Activated T-helper 2 cell treated with anti-CD3 and anti-CD28 coated beads, Interferon-gamma antibody, Interleukin-2, Interleukin-4, amounts not matched to agents 10 μg/mL and 5 μg/mL and 100 μg/mL, durations not matched to agents 14 hours and 24 hours and 36 hours (primary cell): ENCODE results near the gene ZNF580. TPM values are rescaled to one million over a fixed set of nuclear protein-coding genes. Genes with fewer than 3 reads are reported as not detected.

Experiments
- DNase-seq: peaks from one replicate; pipeline ENCODE4 v3.0.0; 2021; ENCODE audit warnings: low spot score
- H3K27ac Mint-ChIP-seq: one replicate; pipeline ENCODE4 v1.8.0; 2021; ENCODE audit warnings: mixed read lengths
- H3K27me3 Mint-ChIP-seq: one replicate; pipeline ENCODE4 v1.8.0; 2021; ENCODE audit warnings: low read depth, mixed read lengths
- H3K36me3 Mint-ChIP-seq: one replicate; pipeline ENCODE4 v1.8.0; 2021; ENCODE audit warnings: low read depth, mixed read lengths
- H3K4me1 Mint-ChIP-seq: one replicate; pipeline ENCODE4 v1.8.0; 2021; ENCODE audit warnings: low read depth, mixed read lengths
- H3K4me3 Mint-ChIP-seq: one replicate; pipeline ENCODE4 v1.8.0; 2021; ENCODE audit warnings: low read depth, mild to moderate bottlenecking, moderate library complexity, mixed read lengths
- H3K9me3 Mint-ChIP-seq: one replicate; pipeline ENCODE4 v1.8.0; 2021; ENCODE audit warnings: mixed read lengths
- intact Hi-C: fragments of 100-400 bp; cut with micrococcal nuclease; formaldehyde crosslinking; loops from one replicate; pipeline ENCODE4 v1.15.1; 2023
- total RNA-seq: library from RNA; stranded (reverse); gene quantifications from 2 replicates; pipeline ENCODE4 v1.2.3, GENCODE V29; 2022

Gene ZNF580
- total RNA-seq, 1 donor from 2014 or later = 32.1 TPM

DNA sequence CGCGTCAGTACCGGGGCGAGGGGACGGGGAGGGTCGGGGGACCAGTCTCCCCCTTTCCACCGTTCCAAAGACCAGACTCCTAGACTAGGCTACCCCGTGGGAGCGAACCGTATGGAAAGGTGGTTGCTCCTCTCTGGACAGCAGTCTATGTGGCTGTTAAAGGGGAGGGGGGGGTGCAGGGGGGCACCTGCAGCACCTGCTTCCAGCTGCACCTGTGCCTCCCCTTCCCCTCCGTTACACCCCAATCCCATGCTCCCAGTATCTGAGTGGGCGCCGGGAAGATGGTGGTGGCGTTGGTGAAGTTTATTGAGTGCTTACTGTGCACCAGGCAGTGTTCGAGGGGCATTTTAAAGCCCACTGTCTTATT lies 40.2 kb upstream of the ZNF580 start:
- intact Hi-C loops = loop anchor here (10.0 kb wide), 1 partner anchor 216 kb away; the partner anchor contains the start of genes RPL28 and TMEM238
- peak overlapping the region; percentile 85 for H3K4me3 Mint-ChIP-seq
- no peaks in the 10 kb centered on the region for H3K9me3 Mint-ChIP-seq
- no peak for DNase-seq
- H3K4me1 Mint-ChIP-seq = peaks cover 25% of the 10 kb centered on the region
- H3K27me3 Mint-ChIP-seq = no peaks in the 10 kb centered on the region
- H3K27ac Mint-ChIP-seq = peak overlapping the region; percentile 56
- H3K36me3 Mint-ChIP-seq = peaks cover 32% of the 10 kb centered on the region

DNA sequence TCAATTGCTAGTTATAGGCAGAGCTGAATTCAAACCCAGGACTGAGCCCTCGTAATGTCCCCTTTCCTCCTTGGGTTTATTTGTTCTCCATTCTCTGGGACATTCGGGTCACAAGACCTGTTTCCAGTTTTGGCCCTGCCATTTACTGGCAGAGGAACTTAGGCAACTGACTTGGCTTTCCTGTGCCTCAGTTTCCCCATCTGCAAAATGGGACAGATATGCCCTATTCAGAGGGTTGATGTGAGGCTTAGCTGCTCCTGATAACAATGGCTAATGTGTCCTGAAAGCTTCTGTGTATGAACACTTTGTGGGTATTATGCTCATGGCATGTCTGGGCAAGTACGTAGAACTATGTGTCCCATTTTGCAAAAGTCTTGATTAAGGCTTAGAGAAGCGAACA lies 39.7 kb upstream of the ZNF580 start:
- intact Hi-C loops = loop anchor here (10.0 kb wide), 1 partner anchor 216 kb away; the partner anchor contains the start of genes RPL28 and TMEM238
- H3K27me3 Mint-ChIP-seq = no peaks in the 10 kb centered on the region
- H3K9me3 Mint-ChIP-seq = no peaks in the 10 kb centered on the region
- peaks cover 28% of the 10 kb centered on the region for H3K36me3 Mint-ChIP-seq
- peak overlapping the region; percentile 85 for H3K4me3 Mint-ChIP-seq
- H3K4me1 Mint-ChIP-seq = peaks cover 25% of the 10 kb centered on the region
- H3K27ac Mint-ChIP-seq = peak overlapping the region; percentile 82
- DNase-seq = no peak

DNA sequence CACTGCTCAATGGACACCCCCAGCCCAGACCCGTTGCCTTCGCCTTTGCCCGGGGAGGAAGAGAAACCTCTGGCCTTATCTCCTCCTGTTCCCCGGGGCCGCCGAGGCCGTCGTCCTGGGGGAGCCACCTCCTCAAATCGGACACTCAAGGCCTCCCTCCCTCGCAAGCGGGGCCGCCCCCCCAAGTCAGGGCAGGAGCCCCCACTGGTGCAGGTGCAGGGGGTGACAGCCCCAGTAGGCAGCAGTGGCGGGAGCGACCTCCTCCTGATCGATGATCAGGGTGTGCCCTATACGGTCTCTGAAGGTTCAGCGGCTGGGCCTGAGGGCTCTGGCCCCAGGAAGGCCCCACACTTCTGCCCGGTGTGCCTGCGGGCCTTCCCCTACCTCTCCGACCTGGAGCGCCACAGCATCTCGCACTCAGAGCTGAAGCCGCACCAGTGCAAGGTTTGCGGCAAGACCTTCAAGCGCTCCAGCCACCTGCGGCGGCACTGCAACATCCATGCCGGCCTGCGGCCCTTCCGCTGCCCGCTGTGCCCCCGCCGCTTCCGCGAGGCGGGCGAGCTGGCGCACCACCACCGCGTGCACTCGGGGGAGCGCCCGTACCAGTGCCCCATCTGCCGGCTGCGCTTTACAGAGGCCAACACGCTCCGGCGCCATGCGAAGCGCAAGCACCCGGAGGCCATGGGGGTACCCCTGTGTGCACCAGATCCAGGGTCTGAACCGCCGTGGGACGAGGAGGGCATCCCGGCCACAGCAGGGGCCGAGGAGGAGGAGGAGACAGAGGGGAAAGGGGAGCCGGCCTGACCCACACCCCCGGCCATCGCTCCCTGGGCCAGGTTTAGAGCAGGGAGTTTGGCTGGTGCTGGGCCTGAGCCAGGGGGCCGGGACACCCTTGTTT lies 38.4 kb upstream of the ZNF580 start:
- Mint-ChIP-seq H3K9me3 (no peaks in the 10 kb centered on the region), H3K27me3 (no peaks in the 10 kb centered on the region), H3K36me3 (peaks cover 23% of the 10 kb centered on the region), H3K4me3 (peak overlapping the region; percentile 85), H3K4me1 (peaks cover 33% of the 10 kb centered on the region), H3K27ac (no peak overlapping the region)
- intact Hi-C loops = loop anchor here (10.0 kb wide), 1 partner anchor 218 kb away; the partner anchor contains the start of genes RPL28 and TMEM238
- no peak for DNase-seq

DNA sequence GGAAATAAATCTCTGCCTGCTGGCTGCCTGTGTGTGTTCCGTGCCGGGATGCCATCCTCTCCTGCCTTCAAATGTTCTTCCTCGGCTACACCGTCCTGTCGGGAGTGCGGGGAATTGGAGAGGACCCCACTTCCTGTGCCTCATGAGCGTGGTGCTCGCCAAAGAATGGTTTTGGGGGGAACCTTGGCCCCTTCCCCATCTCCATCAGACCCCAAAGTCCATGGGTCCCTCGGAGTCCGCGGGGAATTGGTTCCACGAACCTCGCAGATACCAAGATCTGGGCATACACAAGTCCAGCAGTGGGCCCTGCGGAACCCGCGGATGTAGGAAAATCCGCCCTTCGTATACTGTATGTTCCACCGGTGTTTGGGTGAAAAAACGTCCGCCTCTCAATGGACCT lies 37.7 kb upstream of the ZNF580 start:
- Mint-ChIP-seq H3K9me3 (no peaks in the 10 kb centered on the region), H3K27ac (no peak overlapping the region), H3K4me1 (peaks cover 37% of the 10 kb centered on the region), H3K36me3 (peaks cover 25% of the 10 kb centered on the region), H3K27me3 (no peaks in the 10 kb centered on the region), H3K4me3 (peak overlapping the region; percentile 27)
- intact Hi-C loops = loop anchor here (10.0 kb wide), 1 partner anchor 218 kb away; the partner anchor contains the start of genes RPL28 and TMEM238
- no peak for DNase-seq

DNA sequence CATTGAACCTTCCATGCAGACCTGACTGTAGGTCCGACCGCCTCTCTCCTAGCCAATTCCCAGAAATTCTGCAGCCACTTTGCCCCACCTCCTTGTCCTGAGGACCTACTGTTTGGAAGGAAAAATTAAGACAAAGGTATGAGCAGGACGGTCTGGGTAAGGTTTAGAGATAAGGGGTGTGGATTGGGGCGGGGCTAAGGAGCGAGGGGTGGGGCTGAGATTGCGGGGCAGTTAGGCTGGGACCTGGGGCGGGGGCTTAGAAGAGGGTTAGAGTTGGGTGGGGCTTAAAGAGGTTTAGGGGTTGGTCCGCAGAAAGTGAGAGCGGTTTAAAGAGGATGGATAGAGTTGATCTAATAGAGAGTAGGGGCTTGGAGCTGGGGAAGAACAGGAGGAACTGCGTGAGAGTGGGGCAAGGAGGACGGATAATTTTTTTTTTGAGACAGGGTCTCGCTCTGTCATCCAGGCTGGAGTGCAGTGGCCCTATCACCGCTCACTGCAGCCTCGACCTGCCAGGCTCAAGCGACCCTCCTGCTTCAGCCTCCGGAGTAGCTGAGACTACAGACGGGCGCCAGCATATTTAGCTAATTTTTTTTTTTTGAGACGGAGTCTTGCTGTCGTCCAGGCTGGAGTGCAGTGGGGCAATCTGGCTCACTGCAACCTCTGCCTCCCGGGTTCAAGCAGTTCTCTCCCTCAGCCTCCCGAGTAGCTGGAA lies 37.1 kb upstream of the ZNF580 start:
- Mint-ChIP-seq H3K4me3 (peak overlapping the region; percentile 83), H3K4me1 (peaks cover 34% of the 10 kb centered on the region), H3K27me3 (no peaks in the 10 kb centered on the region), H3K9me3 (no peaks in the 10 kb centered on the region), H3K36me3 (peaks cover 25% of the 10 kb centered on the region), H3K27ac (no peak overlapping the region)
- no peak for DNase-seq
- intact Hi-C loops = loop anchor here (2.0 to 10.0 kb wide), 3 partner anchors 17 to 219 kb away; partner anchors contain the start of genes RPL28, TMEM238 and U2AF2

DNA sequence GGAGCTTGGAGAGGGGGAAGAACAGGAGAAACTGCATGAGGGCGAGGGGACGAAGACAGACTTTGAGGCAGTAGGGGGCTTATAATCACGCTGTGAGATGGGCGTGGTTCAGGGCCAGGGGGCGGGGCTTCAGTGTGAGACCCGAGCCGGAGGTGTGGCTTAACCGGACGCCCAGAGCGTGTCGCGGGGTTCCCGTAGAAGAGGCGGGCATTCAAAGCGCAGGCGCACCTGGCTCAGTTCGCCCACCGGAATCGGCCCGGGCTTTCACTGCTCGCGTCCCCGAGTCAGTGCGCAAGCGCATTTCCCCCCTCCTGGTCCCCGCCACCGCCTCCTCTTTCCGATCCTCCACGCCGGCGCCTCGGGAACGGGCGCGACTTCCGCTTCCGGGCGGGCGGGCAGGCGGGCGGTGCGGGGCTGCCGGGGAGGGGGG lies 35.6 kb upstream of the ZNF580 start:
- Mint-ChIP-seq H3K27me3 (no peaks in the 10 kb centered on the region), H3K4me1 (peaks cover 34% of the 10 kb centered on the region), H3K27ac (peak overlapping the region; percentile 93), H3K36me3 (peaks cover 29% of the 10 kb centered on the region), H3K9me3 (no peaks in the 10 kb centered on the region), H3K4me3 (peak overlapping the region; percentile 83)
- DNase-seq = peak; percentile 99
- intact Hi-C loops = loop anchor here (1.0 to 10.0 kb wide), 5 partner anchors 18 to 220 kb away; partner anchors contain the start of genes RPL28, TMEM238, U2AF2 and ZNF579

DNA sequence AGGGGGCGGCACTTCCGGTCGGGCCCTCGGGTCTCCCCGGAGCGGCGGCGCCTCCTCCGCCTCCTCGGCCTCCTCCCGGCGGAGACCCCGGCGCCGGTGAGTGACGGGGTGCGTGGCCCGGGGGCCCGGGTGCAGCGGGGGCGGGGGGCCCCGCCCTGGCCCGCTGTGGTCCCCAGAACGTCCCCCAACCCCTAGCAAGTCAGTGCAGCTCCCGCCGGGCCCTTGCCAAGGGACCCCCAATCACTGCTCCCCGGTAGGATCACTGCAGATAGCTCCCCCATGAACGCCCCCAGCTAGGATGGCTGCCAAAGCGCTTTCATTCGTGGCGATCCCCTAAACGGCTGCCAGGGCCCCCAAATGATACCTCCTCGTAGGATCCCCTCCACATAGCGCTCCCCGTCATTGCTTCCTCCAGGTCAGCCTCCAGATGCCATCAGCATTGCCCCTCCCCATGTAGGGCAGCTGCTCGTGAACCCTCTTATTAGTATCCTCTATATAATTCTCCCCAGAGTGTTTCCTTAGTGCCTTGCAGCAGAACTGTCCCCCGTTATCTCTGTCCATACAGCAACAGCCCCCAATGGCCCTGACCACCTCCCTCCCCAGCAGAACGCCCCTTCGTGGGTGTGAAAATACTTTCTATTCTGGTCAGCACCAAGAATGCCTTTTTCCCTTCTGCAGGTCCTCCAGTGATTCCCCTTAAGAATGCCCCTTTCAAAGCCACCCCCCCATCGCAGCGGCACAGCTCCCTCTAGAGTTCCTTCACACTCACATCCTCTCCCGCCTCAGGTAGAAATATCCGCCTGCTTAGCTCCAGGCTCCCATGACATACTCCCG lies 34.9 kb upstream of the ZNF580 start, which contains the start of gene ZNF865:
TSS of gene ZNF865 (plus strand) at position 11 of the 834 bp plus-strand sequence. CDS start 7,972 bp downstream, outside the sequence.
- H3K4me3 Mint-ChIP-seq = peak within 1 kb of the TSS; percentile 95

DNA sequence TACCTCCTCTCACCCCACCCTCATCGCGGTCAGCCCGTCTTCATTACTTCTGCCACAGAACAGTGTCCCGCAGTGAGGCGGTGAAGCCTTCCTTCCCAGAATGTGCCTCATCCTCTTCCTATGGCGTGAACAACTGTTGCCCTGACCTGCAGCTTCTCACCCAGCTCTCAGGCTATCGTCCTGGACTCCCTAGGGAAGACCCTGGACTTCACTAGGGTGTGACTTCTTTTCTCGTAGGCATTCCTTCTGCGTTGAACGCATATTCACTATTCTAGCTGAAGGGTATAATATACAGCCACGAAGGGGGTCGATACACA lies 34.4 kb upstream of the ZNF580 start:
- Mint-ChIP-seq H3K4me3 (peak overlapping the region; percentile 95), H3K36me3 (peaks cover 29% of the 10 kb centered on the region), H3K27me3 (no peaks in the 10 kb centered on the region), H3K27ac (peak overlapping the region; percentile 92), H3K9me3 (no peaks in the 10 kb centered on the region), H3K4me1 (peaks cover 28% of the 10 kb centered on the region)
- intact Hi-C loops = loop anchor here (1.0 to 10.0 kb wide), 2 partner anchors 89 to 222 kb away; partner anchors contain the start of genes RPL28 and TMEM238
- no peak for DNase-seq

More for the DNA sequence above, 34.9 kb upstream of the ZNF580 start, which contains the start of gene ZNF865:
- H3K27me3 Mint-ChIP-seq = no peaks in the 10 kb centered on the region
- no peaks in the 10 kb centered on the region for H3K9me3 Mint-ChIP-seq
- DNase-seq = peak; percentile 63
- H3K36me3 Mint-ChIP-seq = peaks cover 29% of the 10 kb centered on the region
- intact Hi-C loops = loop anchor here (1.0 to 10.0 kb wide), 6 partner anchors 18 to 221 kb away; partner anchors contain the start of genes RPL28, TMEM238, U2AF2 and ZNF579
- H3K4me1 Mint-ChIP-seq = peaks cover 33% of the 10 kb centered on the region
- H3K27ac Mint-ChIP-seq = peak within 1 kb of the TSS; percentile 93

DNA sequence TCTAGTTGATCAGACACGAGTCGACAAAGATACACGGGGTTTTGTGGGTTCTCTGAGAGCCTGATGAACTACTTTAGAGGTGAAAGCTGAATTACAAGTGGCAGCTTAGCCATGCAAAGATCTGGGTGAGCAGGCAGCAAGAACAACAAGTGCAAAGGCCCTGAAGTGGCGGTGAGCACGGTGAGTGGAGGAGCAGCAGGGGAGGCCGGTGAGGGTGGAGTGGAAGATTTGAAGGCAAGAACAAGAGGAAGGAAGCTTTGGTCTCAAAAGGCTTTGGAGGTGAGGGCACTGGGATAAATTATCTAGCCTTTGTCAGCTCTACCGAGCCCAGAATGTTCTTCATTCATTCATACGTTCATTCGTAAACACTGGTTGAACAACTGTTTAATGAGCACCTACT lies 34.0 kb upstream of the ZNF580 start:
- H3K27me3 Mint-ChIP-seq = no peaks in the 10 kb centered on the region
- peaks cover 30% of the 10 kb centered on the region for H3K36me3 Mint-ChIP-seq
- intact Hi-C loops = loop anchor here (1.0 to 10.0 kb wide), 2 partner anchors 90 to 222 kb away; partner anchors contain the start of genes RPL28 and TMEM238
- H3K4me3 Mint-ChIP-seq = peak overlapping the region; percentile 95
- peaks cover 25% of the 10 kb centered on the region for H3K4me1 Mint-ChIP-seq
- no peak for DNase-seq
- H3K27ac Mint-ChIP-seq = peak overlapping the region; percentile 92
- no peaks in the 10 kb centered on the region for H3K9me3 Mint-ChIP-seq

DNA sequence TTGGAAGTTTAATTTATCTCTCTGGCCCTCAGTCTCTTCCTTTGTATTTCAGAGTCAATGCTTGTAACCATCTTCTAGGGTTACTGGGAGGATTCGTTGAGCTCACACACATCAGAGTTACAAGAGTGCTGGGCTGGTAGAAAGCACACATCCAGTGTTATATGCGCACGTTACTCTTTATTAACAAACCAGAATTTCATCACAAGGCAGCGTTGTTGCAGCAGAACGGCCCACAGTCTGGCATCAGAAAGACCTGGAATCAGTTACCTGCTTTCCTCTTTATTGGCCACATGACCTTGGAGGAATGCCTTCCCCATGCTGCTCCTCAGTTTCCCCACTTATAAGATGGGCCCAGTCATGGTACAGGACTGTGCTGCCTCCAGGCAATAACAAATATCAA lies 31.5 kb upstream of the ZNF580 start:
- H3K27me3 Mint-ChIP-seq = no peaks in the 10 kb centered on the region
- H3K27ac Mint-ChIP-seq = no peak overlapping the region
- no peaks in the 10 kb centered on the region for H3K9me3 Mint-ChIP-seq
- no peak overlapping the region for H3K4me3 Mint-ChIP-seq
- no peak for DNase-seq
- peaks cover 20% of the 10 kb centered on the region for H3K4me1 Mint-ChIP-seq
- intact Hi-C loops = loop anchor here (10.0 kb wide), 1 partner anchor 225 kb away; the partner anchor contains the start of genes RPL28 and TMEM238
- peaks cover 33% of the 10 kb centered on the region for H3K36me3 Mint-ChIP-seq

DNA sequence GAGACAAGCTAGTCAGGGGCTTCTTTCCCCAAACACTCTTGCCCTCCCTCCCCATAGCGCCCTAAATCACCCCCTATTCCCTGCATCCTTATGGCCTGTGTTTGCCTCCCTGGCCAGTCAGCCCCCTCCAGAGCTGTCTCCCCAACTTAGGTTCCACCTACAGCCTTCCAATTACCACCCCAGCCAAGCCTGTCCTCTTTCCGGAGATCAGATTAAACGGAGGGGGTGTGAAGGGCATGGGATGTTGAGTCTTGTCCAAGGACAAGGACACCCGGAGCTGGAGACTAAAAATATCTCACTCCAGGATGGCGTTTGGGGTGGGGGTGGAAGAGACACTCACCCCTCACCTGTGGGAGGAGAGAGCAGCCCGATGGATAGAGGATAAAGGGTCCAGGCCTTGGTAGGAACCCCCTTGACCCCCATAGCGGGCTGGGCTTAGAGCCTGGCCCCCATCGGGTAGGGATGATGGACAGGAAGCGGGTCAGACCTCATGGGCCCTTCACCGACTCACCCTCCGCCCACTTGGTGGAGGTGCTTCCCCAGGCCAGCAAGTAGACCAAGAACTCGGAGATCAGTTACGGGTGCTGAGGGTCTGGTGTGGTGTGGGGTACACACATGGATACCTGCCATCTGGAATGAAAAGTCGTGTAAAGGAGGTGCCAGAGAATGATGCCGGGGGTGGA lies 29.4 kb upstream of the ZNF580 start:
- intact Hi-C loops = no loop called here
- H3K27me3 Mint-ChIP-seq = no peaks in the 10 kb centered on the region
- H3K27ac Mint-ChIP-seq = no peak overlapping the region
- peaks cover 34% of the 10 kb centered on the region for H3K36me3 Mint-ChIP-seq
- no peaks in the 10 kb centered on the region for H3K9me3 Mint-ChIP-seq
- no peak overlapping the region for H3K4me3 Mint-ChIP-seq
- no peak for DNase-seq
- H3K4me1 Mint-ChIP-seq = peaks cover 12% of the 10 kb centered on the region
